NT2/D1 (cell line): ENCODE results near the gene SLC8A1.

Experiments used
- SUZ12 ChIP-seq: IDR thresholded peaks from 2 replicates; pipeline ENCODE4 v1.6.1; 2011; ENCODE audit not compliant: insufficient read length, insufficient read depth; ENCODE audit errors: extremely low read depth
- YY1 ChIP-seq: IDR thresholded peaks from 2 replicates; pipeline ENCODE4 v1.6.1; 2011; ENCODE audit not compliant: insufficient read length, insufficient read depth
- ZNF274 ChIP-seq: IDR thresholded peaks from 2 replicates; pipeline ENCODE4 v1.6.1; 2011; ENCODE audit warnings: mild to moderate bottlenecking, low read depth, low read length

DNA sequence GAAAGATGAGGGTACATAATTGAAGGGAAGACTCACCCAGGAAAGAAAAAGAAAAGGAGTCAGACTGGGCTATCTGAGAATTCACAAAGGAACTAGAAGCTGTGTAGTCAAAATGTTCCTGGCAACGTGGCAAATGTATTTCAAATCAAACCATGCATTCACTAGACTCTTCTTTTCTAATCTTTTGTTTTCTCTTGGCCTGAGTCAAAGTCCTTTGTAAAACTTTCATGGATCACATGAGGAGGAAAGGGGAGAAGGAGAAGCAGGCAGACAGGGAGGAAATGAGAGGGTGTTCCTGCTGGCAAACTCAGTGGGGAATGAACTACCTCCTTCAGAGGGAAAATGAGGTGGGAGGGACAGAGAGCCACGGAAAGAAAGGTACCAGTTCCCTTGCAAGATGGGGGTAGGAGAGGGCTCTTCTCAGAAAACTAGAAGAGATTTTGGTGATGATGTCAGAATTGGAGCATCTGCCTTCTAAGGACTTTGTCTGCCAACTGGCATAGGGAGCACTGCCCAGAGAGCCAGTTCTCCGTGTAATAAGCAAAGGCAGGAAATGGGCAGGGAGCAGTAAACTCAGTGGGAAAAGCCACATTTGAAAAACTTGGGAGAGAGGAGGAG, 51.4 kb downstream of the SLC8A1 start:
- no peak for TF ChIP-seq YY1
- TF ChIP-seq ZNF274 = no peak
- TF ChIP-seq SUZ12 = no peak
